Hepatocyte (in vitro differentiated cells): ENCODE results near the gene EME2.

Experiments
- EZH2 ChIP-seq: fragments of 200-600 bp; sonication (generic); IDR thresholded peaks from 2 replicates; pipeline ENCODE4 v1.6.1; 2016; ENCODE audit warnings: antibody characterized with exemption, mild to moderate bottlenecking, borderline replicate concordance
- TF ChIP-seq, protein P1 (sequence below): fragments of 200-600 bp; sonication (generic); IDR thresholded peaks from 2 replicates; pipeline ENCODE4 v1.5.1; 2016; ENCODE audit warnings: antibody characterized with exemption, mild to moderate bottlenecking; ENCODE audit not compliant: poor library complexity

GRCh38 chr16:1810536-1810935, 37.9 kb downstream of the EME2 start:
- TF ChIP-seq, protein P1, sequence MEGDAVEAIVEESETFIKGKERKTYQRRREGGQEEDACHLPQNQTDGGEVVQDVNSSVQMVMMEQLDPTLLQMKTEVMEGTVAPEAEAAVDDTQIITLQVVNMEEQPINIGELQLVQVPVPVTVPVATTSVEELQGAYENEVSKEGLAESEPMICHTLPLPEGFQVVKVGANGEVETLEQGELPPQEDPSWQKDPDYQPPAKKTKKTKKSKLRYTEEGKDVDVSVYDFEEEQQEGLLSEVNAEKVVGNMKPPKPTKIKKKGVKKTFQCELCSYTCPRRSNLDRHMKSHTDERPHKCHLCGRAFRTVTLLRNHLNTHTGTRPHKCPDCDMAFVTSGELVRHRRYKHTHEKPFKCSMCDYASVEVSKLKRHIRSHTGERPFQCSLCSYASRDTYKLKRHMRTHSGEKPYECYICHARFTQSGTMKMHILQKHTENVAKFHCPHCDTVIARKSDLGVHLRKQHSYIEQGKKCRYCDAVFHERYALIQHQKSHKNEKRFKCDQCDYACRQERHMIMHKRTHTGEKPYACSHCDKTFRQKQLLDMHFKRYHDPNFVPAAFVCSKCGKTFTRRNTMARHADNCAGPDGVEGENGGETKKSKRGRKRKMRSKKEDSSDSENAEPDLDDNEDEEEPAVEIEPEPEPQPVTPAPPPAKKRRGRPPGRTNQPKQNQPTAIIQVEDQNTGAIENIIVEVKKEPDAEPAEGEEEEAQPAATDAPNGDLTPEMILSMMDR: no peak
- no peak for TF ChIP-seq EZH2
